Superior temporal gyrus (tissue), 1 donor: Measurements from ENCODE around the gene ABCD4.
"Not testable (repeated sequence)": the region's sequence is repeated elsewhere in the genome, so short reads cannot be mapped to it uniquely, and the experiment has no call there.

Experiments used
- DNase-seq: peaks from one replicate; pipeline ENCODE4 v3.0.0-alpha.2; 2016; ENCODE audit errors: extremely low spot score

Gene ABCD4

DNA sequence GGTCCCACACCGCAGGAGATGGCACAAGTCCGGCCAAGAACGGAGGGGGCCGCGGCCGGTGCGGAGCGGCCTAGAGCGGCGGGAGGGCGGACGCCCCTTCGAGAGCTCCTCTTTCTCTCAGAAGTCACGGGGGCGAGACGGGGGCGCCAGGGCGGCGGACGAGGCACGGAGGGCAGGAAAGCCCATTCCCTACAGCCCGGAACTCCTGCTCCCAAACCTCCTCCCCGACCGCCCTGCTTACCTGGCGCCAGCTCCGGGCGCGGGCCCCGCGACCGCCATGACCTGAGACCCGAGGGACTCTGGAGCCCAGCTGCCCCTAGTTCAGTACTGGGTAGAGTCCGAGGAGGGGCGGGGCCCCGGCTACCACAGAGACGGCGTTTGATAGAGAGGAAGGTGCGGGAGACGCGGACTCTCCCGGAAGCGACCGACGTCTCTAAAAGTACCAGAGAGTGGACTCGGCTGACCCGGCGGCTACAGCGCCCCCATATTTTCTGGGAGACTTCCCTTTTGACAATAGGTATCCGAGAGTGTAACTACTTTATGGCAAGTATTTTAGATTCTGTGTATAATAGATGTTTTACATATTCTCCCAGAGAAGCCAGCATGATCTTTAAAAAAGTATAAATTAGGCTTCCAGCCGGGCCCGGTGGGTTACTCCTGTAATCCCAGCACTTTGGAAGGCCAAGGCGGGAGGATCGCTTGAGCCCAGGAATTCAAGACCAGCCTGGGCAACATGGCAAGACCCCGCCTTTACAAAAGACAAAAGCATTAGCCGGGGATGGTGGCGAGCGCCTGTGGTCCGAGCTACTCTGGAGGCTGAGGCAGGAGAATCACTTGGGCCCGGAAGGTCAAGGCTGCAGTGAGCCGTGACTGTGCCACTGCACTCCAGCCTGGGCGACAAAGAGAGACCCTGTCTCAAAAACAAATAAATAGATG, at the start of gene ABCD4:
Gene ABCD4, minus strand, starts transcription at position 301 of the 936 bp plus-strand sequence. Its CDS starts 22 bp downstream, at position 279.
- peak; percentile 97 for DNase-seq

- DNase-seq = no peak
Observed at GRCh38 chr14:74350928-74351323, 48.2 kb upstream of the ABCD4 start.

DNA sequence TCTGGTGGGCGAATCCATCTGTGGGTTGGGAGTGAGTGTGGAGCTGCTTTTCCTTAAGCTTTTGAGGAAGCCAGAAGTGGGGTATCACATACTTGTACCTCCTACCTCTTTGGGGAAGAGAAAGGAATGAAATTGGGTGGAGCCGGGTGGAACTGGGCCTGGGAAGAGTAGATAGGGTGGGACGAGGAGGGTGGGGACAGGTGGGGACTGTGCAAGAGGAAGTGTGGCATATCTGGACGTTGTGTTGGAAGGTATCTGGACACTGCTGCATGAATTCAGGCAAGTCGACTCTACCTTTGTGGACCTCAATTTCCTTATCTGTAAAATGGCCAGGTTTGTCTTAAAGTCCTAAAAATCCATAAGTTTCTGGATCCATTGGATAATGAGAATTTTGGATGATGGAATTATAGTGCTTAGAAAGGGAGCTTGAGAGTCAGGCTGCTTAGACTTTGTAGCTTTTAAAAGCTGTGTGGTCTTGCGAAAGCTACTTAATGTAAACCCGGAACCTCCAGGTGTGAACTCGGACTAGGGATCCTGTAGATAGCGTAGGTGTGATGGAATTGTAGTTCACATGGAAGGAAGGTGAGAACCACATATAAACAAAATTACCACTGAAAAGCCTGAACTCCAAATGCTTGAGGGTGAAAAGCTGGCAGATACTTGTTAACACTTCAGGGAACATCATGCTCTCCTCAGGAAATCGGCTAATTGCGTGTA, 47.6 kb upstream of the ABCD4 start:
- no peak for DNase-seq

- no peak for DNase-seq
Observed at GRCh38 chr14:74349757-74350156, 47.0 kb upstream of the ABCD4 start.

DNA sequence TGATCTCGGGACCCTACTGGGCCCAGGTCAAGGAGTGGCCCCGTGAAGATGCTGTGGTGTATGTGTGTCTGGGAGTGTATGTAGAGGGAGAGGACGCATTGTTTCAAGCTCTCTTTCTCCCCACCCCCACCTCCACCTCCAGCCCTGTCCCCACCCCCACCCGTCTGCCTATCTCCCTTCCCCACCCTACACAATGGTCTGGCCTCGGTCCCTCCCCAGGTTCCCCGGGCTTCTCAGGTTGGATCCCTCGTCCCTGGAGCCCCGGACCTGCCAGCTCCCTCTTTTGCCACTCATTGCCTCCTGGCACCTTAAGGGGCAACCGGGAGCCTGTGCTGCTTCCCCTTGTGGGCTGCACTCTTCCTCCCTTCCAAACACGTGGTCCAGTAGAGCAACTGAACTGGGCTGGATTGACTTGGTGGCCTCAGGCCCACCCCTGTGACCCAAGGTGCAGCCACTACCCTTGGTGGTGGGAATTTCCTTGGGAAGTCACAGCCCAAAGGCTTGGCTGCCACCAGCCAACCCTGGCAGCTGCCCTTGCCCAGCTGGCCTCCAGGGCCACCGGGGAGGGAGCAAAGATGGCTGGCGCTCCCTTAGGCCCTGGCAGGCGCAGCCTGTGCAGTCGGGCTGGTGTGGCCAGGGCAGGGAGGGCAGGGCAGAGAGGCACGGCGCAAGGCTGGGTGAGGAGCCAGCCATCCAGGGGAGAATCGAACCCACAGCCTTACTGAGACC, 46.2 kb upstream of the ABCD4 start:
- no peak for DNase-seq

DNA sequence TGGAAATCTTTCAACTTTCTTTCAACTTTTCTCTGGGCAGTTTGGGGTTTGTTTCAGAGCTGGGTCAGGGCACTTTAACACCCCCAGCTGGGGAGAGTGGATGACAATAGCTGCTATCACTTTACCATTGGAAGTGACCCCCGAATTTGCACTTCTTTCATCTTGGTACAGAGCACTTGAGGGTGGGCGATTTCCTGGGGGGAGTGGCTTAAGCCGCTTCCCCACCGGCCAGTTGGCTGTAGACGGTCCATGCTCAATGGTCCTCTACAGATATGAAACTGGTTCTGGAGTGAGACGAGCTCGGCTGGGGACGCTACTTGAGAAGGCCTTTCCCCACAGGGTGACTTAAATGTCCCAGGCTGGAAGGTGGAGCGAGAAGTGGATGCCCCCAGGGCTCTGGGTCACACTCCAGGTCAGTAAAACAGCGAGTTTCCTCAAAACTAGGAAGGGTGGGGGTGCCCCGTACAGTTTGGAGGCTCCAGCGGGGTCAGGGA, 45.6 kb upstream of the ABCD4 start, which contains the start of gene VRTN:
Gene VRTN, plus strand, starts transcription at position 231 of the 494 bp plus-strand sequence. CDS start 8,313 bp downstream, outside the sequence.
- DNase-seq = no peak

DNA sequence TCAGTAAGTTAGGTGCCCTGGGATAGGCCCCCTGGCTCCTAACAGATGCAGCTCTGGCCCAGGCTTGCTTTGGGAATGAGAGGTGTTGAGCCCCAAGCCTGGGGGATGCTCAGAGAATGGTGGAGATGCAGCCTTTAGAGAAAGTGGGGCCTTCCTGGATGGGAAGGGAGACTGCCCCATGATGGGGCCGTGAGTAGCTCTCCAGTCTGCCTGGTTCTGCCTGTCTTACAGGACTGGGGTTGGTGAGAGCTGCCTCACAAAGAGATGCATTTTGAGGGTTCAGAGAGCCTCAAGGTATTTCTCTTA, 45.0 kb upstream of the ABCD4 start:
- DNase-seq = no peak

DNA sequence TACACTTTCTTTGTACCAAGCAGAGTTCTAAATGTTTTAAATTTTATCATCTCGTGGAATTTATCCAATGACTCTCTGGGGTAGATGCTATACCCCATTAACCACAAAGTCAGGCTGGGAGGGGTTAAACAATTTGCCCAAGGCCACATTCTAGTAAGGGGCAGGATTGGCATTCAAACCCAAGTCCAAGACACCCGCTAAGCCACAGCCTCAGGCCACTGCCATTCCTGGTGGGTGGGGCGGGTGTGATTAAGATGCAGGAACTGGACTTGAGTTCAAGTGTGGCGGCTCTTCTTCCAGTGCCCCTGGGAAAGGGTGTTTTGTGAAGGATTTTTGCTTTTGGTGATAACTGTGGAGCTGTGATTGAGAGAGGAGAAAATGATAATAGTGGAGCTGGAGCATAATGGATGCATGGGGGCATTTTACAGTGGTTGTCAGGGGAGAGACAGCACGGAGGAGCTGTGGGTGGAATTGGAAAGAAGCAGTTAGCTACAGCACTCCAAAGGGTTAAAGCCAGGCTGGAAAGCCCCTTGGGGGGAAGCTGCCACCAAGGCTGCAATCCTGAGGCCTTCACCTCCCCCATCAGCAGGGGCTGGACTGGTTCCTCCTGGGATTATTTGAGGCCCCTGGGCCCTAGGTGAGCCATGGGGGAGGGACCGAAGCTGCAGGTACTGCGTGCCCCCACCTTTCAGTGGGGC, 44.5 kb upstream of the ABCD4 start:
- DNase-seq = no peak

GRCh38 chr14:74346341-74346740, 43.6 kb upstream of the ABCD4 start:
- no peak for DNase-seq

DNA sequence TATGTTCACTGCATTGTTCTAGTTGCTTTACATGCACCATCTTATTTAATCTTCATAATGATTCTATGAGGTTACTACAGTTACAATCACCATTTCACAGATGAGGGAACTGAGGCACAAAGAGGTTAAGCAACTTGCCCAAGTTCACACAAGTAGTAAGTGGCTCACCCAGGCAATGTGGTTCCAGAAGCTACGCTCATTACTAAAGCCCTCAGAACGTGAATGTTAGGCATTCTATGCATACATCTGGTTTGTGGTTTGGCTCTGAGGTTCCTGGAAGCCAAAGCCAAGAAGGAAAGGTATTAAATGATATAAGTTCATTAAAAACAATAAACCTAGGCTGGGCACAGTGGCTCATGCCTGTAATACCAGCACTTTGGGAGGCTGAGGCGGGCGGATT, 31.2 kb upstream of the ABCD4 start:
- DNase-seq = no peak

- DNase-seq = not testable (repeated sequence)
Observed at GRCh38 chr14:74329950-74330552, 27.3 kb upstream of the ABCD4 start.

DNA sequence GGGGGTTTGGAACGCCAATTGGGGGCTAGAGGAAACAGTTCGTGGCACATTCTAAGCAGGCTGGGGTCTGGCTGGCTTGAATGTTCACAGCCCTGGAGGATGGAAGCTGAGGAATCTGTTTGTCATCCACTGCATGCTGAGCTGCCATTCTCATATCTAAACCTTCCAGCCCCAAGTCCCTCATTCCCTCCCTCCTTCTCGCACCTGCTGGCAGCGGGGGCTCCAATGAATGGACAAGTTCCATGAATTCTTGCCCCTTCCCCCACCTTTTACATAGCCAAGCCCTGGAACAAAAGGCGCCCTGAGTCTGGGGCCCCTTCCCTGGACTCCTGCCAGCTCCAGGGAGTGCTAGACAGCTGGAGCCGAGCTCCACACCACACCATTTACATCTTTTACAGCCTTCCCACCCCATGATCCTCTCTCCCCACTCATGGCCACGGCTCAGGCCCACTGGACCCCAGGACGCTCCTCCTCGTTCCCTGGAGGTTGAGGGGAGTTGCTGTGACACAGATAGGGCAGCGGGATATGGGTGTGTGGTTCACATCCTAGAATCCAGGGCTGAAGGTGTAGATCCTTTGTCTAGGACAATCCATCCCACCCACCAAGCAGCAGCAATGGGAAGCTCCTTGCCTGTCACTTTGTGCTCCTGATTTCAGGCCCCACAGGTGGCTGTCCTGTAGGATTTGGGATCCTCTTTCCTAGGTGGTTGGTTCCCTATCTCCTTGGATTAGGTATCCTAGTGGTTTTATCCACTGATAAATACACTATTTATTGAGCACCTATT, 23.8 kb upstream of the ABCD4 start:
- DNase-seq = no peak

GRCh38 chr14:74325446-74325845, 22.7 kb upstream of the ABCD4 start:
- DNase-seq = no peak

DNA sequence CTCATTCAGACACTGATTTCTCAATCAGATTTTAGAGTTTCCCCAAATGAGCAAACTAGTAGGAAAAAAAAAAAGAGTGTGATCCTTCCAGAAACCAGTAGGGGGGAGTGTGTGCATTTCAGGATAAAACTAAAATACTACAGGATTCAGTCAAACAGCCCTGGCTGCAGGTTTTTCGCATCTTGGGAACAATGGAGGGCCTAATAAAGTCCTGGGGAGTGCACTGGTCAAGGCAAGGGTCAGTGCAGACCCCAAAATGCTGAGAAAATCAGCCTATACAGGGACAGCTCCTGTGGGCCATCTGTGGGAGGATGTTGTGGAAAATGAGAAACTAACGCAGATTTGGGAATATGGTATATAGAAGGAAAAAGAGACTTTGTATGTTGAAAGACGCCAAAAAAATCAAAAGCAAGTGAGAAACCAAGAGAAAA, 22.2 kb upstream of the ABCD4 start:
- DNase-seq = peak; percentile 72

GRCh38 chr14:74314576-74314975, 11.8 kb upstream of the ABCD4 start:
- DNase-seq = no peak

GRCh38 chr14:74313601-74314000, 10.9 kb upstream of the ABCD4 start:
- no peak for DNase-seq

GRCh38 chr14:74312161-74312560, 9.4 kb upstream of the ABCD4 start:
- no peak for DNase-seq

GRCh38 chr14:74309125-74310022, 6.6 kb upstream of the ABCD4 start:
- no peak for DNase-seq

- no peak for DNase-seq
Observed at GRCh38 chr14:74308695-74309094, 6.0 kb upstream of the ABCD4 start.
